Tibial nerve (tissue), 4 donors: ENCODE results near the gene EPHB3.

Experiments used
- EP300 ChIP-seq, 2 donors: sonication (generic); formaldehyde crosslinking; IDR thresholded peaks; one replicate each; pipeline ENCODE4 v1.6.1; 2017; ENCODE audit warnings: antibody characterized with exemption in 2 of 2, mild to moderate bottlenecking in 1 of 2
- POLR2A ChIP-seq, 2 donors: fragments of 450-650 bp; IDR thresholded peaks; one replicate each; pipeline ENCODE4 v1.6.1; 2017; ENCODE audit warnings: antibody characterized with exemption in 2 of 2, mild to moderate bottlenecking in 2 of 2, moderate library complexity in 2 of 2
- TF ChIP-seq, protein P1 (sequence below), 5 experiments: fragments of 200-600 bp in 3 of 5; fragments of 450-650 bp in 2 of 5; sonication (generic) in 3 of 5; IDR thresholded peaks; one replicate each; pipeline ENCODE4 v1.5.1; 2016 to 2019; ENCODE audit warnings: antibody characterized with exemption in 5 of 5, mild to moderate bottlenecking in 3 of 5, moderate library complexity in 2 of 5

DNA sequence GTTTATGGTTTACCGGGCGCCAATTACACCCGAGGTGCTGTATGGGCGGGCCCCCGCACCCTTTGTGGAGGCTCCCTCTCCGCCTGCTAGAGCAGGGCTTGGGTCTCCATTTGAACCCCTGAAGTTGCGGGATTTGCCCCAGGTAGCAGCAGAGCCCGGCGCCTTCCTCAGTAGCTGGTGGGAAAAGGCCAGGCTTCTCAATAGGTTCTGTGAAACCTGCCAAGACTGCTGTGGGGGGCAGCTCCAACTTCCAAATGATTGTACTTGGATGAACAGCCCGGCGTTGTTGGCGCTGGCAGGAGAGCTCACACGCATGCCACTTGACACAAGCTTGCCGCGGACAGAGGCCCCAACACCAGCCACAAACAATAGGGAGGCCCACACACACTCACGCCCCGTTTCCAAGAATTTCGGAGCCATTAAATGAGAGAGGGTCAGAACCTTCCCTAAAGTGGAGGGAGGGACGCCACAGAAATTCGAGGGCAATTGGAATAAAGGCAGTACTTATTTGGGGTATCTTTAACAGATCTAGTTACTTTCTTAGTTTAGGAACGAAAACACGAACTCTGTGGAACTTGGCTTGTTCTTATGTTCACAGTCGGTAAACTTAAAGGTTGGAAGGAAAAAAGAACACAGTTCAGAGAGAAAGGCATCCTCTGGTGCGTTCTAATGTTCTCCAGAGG is 1.4 kb downstream of the EPHB3 start:
- TF ChIP-seq, protein P1, sequence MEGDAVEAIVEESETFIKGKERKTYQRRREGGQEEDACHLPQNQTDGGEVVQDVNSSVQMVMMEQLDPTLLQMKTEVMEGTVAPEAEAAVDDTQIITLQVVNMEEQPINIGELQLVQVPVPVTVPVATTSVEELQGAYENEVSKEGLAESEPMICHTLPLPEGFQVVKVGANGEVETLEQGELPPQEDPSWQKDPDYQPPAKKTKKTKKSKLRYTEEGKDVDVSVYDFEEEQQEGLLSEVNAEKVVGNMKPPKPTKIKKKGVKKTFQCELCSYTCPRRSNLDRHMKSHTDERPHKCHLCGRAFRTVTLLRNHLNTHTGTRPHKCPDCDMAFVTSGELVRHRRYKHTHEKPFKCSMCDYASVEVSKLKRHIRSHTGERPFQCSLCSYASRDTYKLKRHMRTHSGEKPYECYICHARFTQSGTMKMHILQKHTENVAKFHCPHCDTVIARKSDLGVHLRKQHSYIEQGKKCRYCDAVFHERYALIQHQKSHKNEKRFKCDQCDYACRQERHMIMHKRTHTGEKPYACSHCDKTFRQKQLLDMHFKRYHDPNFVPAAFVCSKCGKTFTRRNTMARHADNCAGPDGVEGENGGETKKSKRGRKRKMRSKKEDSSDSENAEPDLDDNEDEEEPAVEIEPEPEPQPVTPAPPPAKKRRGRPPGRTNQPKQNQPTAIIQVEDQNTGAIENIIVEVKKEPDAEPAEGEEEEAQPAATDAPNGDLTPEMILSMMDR (IDR thresholded peaks at IDR 0.05) = no peak
- TF ChIP-seq POLR2A (IDR thresholded peaks at IDR 0.05) = no peak
- TF ChIP-seq EP300 (IDR thresholded peaks at IDR 0.05) = no peak
